HepG2 (cell line): ENCODE measurements around the gene METTL16. TPM values are rescaled to one million over a fixed set of nuclear protein-coding genes. Genes with fewer than 3 reads are reported as not detected.

Experiments used
- ATF7 ChIP-seq, 2 experiments: fragments of 450-650 bp in 1 of 2; sonication (generic) in 1 of 2; formaldehyde crosslinking in 1 of 2; IDR thresholded peaks; 2 replicates each; pipeline versions ENCODE4 v1.4.0 to v1.6.1; 2016 to 2020; ENCODE audit warnings: antibody characterized with exemption in 1 of 2, mild to moderate bottlenecking in 1 of 2, missing genetic modification reagents in 1 of 2
- CEBPG ChIP-seq: IDR thresholded peaks from 2 replicates; pipeline ENCODE4 v1.6.1; 2016
- DNMT1 ChIP-seq: sonication (generic); formaldehyde crosslinking; IDR thresholded peaks from 2 replicates; pipeline ENCODE4 v1.5.1; 2020; ENCODE audit warnings: mild to moderate bottlenecking, missing genetic modification reagents
- FLYWCH1 ChIP-seq: sonication (generic); formaldehyde crosslinking; IDR thresholded peaks from 2 replicates; pipeline ENCODE4 v1.8.1; 2023; ENCODE audit warnings: mild to moderate bottlenecking, missing genetic modification reagents
- GABPB1 ChIP-seq: IDR thresholded peaks from 2 replicates; pipeline ENCODE4 v1.6.1; 2016; ENCODE audit warnings: mild to moderate bottlenecking, missing genetic modification reagents, moderate library complexity, missing compliant biosample characterization
- GFI1 ChIP-seq: sonication (generic); formaldehyde crosslinking; IDR thresholded peaks from 2 replicates; pipeline ENCODE4 v1.5.0; 2020; ENCODE audit warnings: missing genetic modification reagents, mild to moderate bottlenecking, borderline replicate concordance
- HMG20B ChIP-seq: conservative IDR thresholded peaks from 2 replicates; pipeline ENCODE4 v1.6.1; 2016; ENCODE audit warnings: missing genetic modification reagents, missing compliant biosample characterization
- HNF4A ChIP-seq: sonication (generic); formaldehyde crosslinking; IDR thresholded peaks from 2 replicates; pipeline ENCODE4 v1.4.0; 2020; ENCODE audit warnings: missing genetic modification reagents
- HNRNPL ChIP-seq: fragments of 200-400 bp; formaldehyde crosslinking; IDR thresholded peaks from 2 replicates; pipeline ENCODE4 v1.6.1; 2017; ENCODE audit warnings: mild to moderate bottlenecking, low read depth, low read length
- MBD4 ChIP-seq: IDR thresholded peaks from 2 replicates; pipeline ENCODE4 v1.6.1; 2012; ENCODE audit warnings: low read length, inconsistent platforms, borderline replicate concordance
- SP2 ChIP-seq: sonication (generic); formaldehyde crosslinking; IDR thresholded peaks from 2 replicates; pipeline ENCODE4 v1.5.1; 2020; ENCODE audit warnings: mild to moderate bottlenecking, missing genetic modification reagents
- SSRP1 ChIP-seq: IDR thresholded peaks from 2 replicates; pipeline ENCODE4 v1.6.1; 2016; ENCODE audit warnings: control low read depth
- TGIF2 ChIP-seq: IDR thresholded peaks from 2 replicates; pipeline ENCODE4 v1.6.1; 2016; ENCODE audit warnings: control low read depth, missing compliant biosample characterization
- polyA plus RNA-seq, 8 experiments: library from polyadenylated mRNA; depleted of rRNA in 3 of 8; stranded (reverse) in 7 of 8; unstranded in 1 of 8; fragments of >200 nt; fragmentation: Illumina TruSeq in 4 of 8; extraction: Trizol in 4 of 8; gene quantifications; 2 replicates each; pipeline versions ENCODE4 v1.2.1 to v1.2.3, GENCODE V29; 2011 to 2016; ENCODE audit warnings: low read depth in 4 of 8, missing spikeins in 1 of 8, mixed read lengths in 1 of 8; ENCODE audit not compliant: insufficient read depth in 1 of 8
- total RNA-seq, 5 experiments: library from RNA; depleted of rRNA; stranded (reverse); fragments of >200 nt; fragmentation: Illumina TruSeq; extraction: Trizol; gene quantifications; 2 replicates each; pipeline ENCODE4 v1.2.3, GENCODE V29; 2016; ENCODE audit warnings: low read depth in 1 of 5
- TF ChIP-seq, protein P1 (sequence below): sonication (generic); formaldehyde crosslinking; IDR thresholded peaks from 2 replicates; pipeline ENCODE4 v1.4.0; 2020; ENCODE audit warnings: missing genetic modification reagents
- TF ChIP-seq, protein P2 (sequence below), 2 experiments: sonication (generic) in 1 of 2; formaldehyde crosslinking in 1 of 2; IDR thresholded peaks; 2 replicates each; pipeline versions ENCODE4 v1.5.1 to v1.6.1; 2011 to 2020; ENCODE audit warnings: borderline replicate concordance in 1 of 2, low read depth in 1 of 2, low read length in 1 of 2, mild to moderate bottlenecking in 1 of 2, missing genetic modification reagents in 1 of 2, moderate library complexity in 1 of 2
- TF ChIP-seq, protein P3 (sequence below): sonication (generic); formaldehyde crosslinking; IDR thresholded peaks from 2 replicates; pipeline ENCODE4 v1.4.0; 2020; ENCODE audit warnings: missing genetic modification reagents, borderline replicate concordance
- TF ChIP-seq, protein P4 (sequence below): sonication (generic); formaldehyde crosslinking; IDR thresholded peaks from 2 replicates; pipeline ENCODE4 v1.4.0; 2020; ENCODE audit warnings: missing genetic modification reagents, borderline replicate concordance

The METTL16 gene
- total and polyA plus RNA-seq, 2 of the 13 experiments (the other 11 are each of a cell fraction or from before 2014, with no cell fraction given), result 11.6 to 18.5 TPM

DNA sequence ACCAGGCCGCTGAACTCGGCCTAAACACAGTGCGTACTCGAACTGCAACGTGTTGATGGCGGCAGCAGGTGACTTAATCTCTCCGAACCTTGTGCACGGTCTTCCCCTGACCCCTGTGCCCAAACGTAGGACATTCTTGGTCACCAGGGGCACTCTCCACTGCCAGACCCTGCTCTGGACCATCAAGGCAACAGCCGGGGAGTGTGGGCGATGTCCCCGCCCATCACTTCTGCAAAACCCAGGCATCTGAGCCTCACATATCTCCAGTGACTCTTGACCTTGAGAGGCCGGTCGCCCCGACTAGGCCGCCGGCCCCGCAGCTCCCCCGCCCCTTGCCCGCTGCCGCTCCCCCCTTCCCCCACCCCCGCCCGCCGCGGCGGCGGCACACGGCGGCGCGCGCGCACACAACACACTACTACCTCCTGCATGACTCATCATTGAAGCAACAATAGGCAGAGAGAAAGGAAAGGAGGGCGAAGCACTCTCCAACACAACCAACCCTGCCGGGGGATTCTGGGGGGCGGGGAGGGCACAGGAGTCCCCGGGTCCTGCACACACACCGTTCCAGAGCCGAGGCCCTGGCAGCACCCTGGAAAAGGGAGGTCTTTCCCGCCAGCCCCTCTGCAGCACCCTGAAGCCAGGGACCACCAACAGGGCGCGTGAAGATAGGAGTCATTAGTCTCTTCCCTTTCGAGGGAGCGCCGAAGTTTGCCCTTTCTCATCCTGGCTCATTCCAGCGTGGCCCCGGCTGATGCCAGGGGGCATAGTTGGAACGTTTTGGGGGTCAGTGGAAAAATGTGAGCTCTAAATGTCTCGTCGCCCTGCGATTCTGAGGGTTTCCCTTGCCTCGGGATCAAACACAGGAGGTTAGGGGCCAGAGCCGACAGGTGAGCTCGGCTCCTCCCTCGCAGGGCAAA, 112.8 kb downstream of the METTL16 start (continued):
- TF ChIP-seq, protein P1, sequence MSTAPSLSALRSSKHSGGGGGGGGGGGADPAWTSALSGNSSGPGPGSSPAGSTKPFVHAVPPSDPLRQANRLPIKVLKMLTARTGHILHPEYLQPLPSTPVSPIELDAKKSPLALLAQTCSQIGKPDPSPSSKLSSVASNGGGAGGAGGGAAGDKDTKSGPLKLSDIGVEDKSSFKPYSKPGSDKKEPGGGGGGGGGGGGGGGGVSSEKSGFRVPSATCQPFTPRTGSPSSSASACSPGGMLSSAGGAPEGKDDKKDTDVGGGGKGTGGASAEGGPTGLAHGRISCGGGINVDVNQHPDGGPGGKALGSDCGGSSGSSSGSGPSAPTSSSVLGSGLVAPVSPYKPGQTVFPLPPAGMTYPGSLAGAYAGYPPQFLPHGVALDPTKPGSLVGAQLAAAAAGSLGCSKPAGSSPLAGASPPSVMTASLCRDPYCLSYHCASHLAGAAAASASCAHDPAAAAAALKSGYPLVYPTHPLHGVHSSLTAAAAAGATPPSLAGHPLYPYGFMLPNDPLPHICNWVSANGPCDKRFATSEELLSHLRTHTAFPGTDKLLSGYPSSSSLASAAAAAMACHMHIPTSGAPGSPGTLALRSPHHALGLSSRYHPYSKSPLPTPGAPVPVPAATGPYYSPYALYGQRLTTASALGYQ (CRISPR knock-in tag), result no peak
- 0 out of 2 replicates have a peak, but pooled peaks have one; percentile 11 for TF ChIP-seq TGIF2
- no peak for TF ChIP-seq CEBPG (CRISPR knock-in tag)
- 0 out of 2 replicates have a peak, but pooled peaks have one; percentile 19 for TF ChIP-seq GFI1
- no peak for TF ChIP-seq HMG20B
- TF ChIP-seq, protein P2, sequence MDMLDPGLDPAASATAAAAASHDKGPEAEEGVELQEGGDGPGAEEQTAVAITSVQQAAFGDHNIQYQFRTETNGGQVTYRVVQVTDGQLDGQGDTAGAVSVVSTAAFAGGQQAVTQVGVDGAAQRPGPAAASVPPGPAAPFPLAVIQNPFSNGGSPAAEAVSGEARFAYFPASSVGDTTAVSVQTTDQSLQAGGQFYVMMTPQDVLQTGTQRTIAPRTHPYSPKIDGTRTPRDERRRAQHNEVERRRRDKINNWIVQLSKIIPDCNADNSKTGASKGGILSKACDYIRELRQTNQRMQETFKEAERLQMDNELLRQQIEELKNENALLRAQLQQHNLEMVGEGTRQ (IDR thresholded peaks at IDR 0.05; ENCODE audit: low read depth, low read length), result no peak
- TF ChIP-seq, protein P2 (CRISPR knock-in tag; IDR thresholded peaks at IDR 0.05; ENCODE audit: borderline replicate concordance), result no peak
- TF ChIP-seq, protein P3, sequence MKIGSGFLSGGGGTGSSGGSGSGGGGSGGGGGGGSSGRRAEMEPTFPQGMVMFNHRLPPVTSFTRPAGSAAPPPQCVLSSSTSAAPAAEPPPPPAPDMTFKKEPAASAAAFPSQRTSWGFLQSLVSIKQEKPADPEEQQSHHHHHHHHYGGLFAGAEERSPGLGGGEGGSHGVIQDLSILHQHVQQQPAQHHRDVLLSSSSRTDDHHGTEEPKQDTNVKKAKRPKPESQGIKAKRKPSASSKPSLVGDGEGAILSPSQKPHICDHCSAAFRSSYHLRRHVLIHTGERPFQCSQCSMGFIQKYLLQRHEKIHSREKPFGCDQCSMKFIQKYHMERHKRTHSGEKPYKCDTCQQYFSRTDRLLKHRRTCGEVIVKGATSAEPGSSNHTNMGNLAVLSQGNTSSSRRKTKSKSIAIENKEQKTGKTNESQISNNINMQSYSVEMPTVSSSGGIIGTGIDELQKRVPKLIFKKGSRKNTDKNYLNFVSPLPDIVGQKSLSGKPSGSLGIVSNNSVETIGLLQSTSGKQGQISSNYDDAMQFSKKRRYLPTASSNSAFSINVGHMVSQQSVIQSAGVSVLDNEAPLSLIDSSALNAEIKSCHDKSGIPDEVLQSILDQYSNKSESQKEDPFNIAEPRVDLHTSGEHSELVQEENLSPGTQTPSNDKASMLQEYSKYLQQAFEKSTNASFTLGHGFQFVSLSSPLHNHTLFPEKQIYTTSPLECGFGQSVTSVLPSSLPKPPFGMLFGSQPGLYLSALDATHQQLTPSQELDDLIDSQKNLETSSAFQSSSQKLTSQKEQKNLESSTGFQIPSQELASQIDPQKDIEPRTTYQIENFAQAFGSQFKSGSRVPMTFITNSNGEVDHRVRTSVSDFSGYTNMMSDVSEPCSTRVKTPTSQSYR (CRISPR knock-in tag), result peak; percentile 12; the same call in 1 of the 2 replicates
- no peak for TF ChIP-seq MBD4
- no peak for TF ChIP-seq FLYWCH1 (CRISPR knock-in tag)
- TF ChIP-seq GABPB1 (CRISPR knock-in tag), result no peak
- TF ChIP-seq SP2 (CRISPR knock-in tag), result no peak
- TF ChIP-seq, protein P4, sequence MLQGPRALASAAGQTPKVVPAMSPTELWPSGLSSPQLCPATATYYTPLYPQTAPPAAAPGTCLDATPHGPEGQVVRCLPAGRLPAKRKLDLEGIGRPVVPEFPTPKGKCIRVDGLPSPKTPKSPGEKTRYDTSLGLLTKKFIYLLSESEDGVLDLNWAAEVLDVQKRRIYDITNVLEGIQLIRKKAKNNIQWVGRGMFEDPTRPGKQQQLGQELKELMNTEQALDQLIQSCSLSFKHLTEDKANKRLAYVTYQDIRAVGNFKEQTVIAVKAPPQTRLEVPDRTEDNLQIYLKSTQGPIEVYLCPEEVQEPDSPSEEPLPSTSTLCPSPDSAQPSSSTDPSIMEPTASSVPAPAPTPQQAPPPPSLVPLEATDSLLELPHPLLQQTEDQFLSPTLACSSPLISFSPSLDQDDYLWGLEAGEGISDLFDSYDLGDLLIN (CRISPR knock-in tag), result no peak
- TF ChIP-seq ATF7 (IDR thresholded peaks at IDR 0.05), result no peak
- no peak for TF ChIP-seq ATF7 (CRISPR knock-in tag; IDR thresholded peaks at IDR 0.05)
- TF ChIP-seq DNMT1 (CRISPR knock-in tag), result no peak
- 0 out of 2 replicates have a peak, but pooled peaks have one; percentile 12 for TF ChIP-seq HNF4A (CRISPR knock-in tag)
- TF ChIP-seq HNRNPL, result 0 out of 2 replicates have a peak, but pooled peaks have one; percentile 81
- no peak; the same call in 1 of the 2 replicates for TF ChIP-seq SSRP1 (CRISPR knock-in tag)
